Activated naive CD8-positive, alpha-beta T cell (primary cell): ENCODE results near the gene MED16.
"Not testable (repeated sequence)": the region's sequence is repeated elsewhere in the genome, so short reads cannot be mapped to it uniquely, and the experiment has no call there.

Experiments used
- H3K27ac Mint-ChIP-seq: one replicate; pipeline ENCODE4 v1.8.0; 2021; ENCODE audit warnings: mixed read lengths
- H3K27me3 Mint-ChIP-seq: one replicate; pipeline ENCODE4 v1.8.0; 2021; ENCODE audit warnings: mixed read lengths
- H3K36me3 Mint-ChIP-seq: one replicate; pipeline ENCODE4 v1.8.0; 2021; ENCODE audit warnings: mixed read lengths
- H3K4me1 Mint-ChIP-seq: one replicate; pipeline ENCODE4 v1.8.0; 2021; ENCODE audit warnings: low read depth, mixed read lengths
- H3K4me3 Mint-ChIP-seq: one replicate; pipeline ENCODE4 v1.8.0; 2021; ENCODE audit warnings: mild to moderate bottlenecking, mixed read lengths
- H3K9me3 Mint-ChIP-seq: one replicate; pipeline ENCODE4 v1.8.0; 2021; ENCODE audit warnings: low read depth, mixed read lengths

Gene MED16

DNA sequence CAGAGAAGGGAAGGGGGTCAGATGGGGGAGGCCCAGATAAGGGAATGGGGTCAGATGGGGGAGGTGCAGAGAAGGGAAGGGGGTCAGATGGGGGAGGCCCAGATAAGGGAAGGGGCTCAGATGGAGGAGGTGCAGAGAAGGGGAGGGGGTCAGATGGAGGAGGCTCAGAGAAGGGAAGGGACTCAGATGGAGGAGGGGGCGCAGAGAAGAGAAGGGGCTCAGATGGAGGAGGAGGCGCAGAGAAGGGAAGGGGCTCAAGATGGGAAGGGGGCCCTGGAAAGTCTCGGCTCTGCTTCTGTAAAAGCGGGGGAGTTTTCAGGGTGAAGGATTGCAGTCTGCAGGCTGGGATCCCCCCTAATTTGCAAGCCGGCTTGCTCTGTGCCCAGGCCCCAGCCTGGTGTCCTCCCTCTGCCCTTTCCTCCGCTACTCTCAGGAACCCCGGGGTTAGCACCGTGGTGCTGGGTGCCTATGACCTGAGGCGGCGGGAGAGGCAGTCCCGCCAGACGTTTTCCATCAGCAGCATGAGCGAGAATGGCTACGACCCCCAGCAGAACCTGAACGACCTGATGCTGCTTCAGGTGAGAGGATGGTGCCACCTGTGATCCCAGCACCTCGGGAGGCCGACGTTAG lies 63.7 kb downstream of the MED16 start:
- Mint-ChIP-seq H3K27ac (no peak overlapping the region), H3K4me3 (no peak overlapping the region), H3K9me3 (no peaks in the 10 kb centered on the region), H3K27me3 (no peaks in the 10 kb centered on the region), H3K36me3 (no peaks in the 10 kb centered on the region), H3K4me1 (no peaks in the 10 kb centered on the region)

DNA sequence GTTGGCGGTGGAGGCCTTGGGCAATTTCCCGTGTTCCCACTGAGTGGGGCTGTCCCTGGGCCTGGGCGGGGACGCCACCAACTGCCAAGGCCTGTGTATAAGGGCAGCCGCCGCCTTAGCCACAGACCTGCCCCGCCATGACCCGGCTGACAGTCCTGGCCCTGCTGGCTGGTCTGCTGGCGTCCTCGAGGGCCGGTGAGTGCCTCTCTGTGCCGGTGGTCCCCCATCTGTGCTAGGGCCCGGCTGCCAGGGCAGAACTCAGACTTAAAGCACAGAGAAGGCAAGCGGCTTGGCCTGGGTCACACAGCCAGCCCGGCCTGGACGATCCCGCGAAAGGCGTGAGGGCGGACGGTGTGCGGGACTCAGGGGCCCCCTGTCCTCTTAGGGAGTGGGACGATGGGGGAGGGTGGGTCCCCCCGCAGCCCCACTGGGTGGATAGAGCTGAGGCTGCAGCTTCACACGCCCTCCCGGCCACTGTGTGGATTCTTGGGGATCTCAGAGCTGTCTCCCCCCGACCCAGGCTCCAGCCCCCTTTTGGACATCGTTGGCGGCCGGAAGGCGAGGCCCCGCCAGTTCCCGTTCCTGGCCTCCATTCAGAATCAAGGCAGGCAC lies 65.2 kb downstream of the MED16 start, which contains the start of gene AZU1:
Gene AZU1, plus strand, starts transcription at position 128 of the 612 bp plus-strand sequence. Its CDS starts 10 bp downstream, at position 138.
- no peak within 1 kb of the TSS for H3K4me3 Mint-ChIP-seq
- H3K36me3 Mint-ChIP-seq: no peaks in the 10 kb centered on the region
- no peaks in the 10 kb centered on the region for H3K9me3 Mint-ChIP-seq
- H3K4me1 Mint-ChIP-seq: no peaks in the 10 kb centered on the region
- no peak within 1 kb of the TSS for H3K27ac Mint-ChIP-seq
- H3K27me3 Mint-ChIP-seq: no peaks in the 10 kb centered on the region

DNA sequence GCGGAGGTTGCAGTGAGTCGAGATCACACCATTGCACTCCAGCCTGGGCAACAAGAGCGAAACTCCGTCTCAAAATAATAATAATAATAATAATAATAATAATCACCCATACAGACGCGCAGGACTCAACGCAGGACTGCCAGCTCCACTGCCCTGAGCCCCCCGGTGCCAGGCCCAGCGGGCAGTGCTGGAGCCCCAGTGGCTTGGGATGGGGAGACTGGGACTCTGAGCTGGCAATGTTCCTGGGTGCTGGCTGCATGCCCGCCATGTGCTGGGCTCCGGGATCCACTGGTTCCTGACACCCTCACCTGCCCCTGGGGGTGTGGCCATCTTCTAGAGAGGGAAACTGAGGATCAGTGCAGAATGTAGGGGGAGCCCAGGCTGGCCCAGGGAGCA lies 65.7 kb downstream of the MED16 start:
- H3K4me3 Mint-ChIP-seq: no peak overlapping the region
- H3K9me3 Mint-ChIP-seq: no peaks in the 10 kb centered on the region
- H3K36me3 Mint-ChIP-seq: no peaks in the 10 kb centered on the region
- H3K27me3 Mint-ChIP-seq: no peaks in the 10 kb centered on the region
- no peak overlapping the region for H3K27ac Mint-ChIP-seq
- H3K4me1 Mint-ChIP-seq: no peaks in the 10 kb centered on the region

DNA sequence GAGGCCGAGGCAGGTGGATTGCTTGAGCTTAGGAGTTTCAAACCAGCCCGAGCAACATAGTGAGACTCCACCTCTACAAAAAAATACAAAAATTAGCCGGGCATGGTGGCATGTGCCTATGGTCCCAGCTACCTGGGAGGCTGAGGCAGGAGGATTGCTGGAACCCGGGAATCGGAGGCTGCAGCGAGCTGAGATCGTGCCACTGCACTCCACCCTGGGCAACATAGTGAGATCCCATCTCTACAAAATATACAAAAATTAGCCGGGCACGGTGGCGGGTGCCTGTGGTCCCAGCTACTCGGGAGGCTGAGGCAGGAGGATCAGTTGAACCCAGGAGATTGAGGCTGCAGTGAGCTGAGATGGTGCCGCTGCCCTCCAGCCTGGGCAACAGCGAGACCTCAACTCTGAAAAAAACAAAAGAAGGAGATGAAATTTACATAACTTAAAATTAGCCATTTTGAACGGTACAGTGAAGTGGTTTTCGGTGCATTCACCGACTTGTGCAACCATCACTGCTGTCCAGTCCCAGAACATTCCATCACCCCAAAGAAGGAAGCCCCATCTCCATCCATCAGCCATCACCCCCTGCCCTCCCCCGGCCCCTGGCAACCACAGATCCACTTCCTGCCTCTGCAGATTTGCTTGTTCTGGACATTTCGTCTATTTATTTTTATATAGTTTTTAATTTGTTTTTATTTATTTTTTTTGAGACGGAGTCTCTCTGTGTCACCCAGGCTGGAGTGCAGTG lies 66.9 kb downstream of the MED16 start:
- Mint-ChIP-seq H3K27me3 (no peaks in the 10 kb centered on the region), H3K9me3 (no peaks in the 10 kb centered on the region), H3K4me1 (no peaks in the 10 kb centered on the region), H3K4me3 (no peak overlapping the region), H3K27ac (no peak overlapping the region), H3K36me3 (no peaks in the 10 kb centered on the region)

DNA sequence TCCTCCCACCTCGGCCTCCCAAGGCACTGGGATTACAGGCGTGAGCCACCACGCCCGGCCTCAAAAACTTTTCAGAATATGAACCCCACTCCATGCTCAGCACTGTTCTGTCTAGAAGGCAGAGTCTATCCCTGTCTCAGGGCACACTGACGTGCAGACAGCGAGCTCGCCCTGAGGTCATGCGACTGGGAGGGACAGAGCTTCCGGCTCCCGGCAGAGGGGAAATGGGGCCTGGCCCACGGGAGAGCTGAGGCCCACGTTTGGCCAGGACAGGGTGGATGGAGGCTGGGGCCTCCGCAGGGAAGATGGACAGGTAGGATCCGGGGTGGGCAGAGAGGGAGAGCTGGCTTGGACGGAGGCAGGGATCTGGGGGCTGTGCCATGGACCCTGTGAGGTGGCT lies 68.1 kb downstream of the MED16 start:
- Mint-ChIP-seq H3K4me1 (no peaks in the 10 kb centered on the region), H3K36me3 (no peaks in the 10 kb centered on the region), H3K4me3 (no peak overlapping the region), H3K27me3 (no peaks in the 10 kb centered on the region), H3K9me3 (no peaks in the 10 kb centered on the region), H3K27ac (no peak overlapping the region)

DNA sequence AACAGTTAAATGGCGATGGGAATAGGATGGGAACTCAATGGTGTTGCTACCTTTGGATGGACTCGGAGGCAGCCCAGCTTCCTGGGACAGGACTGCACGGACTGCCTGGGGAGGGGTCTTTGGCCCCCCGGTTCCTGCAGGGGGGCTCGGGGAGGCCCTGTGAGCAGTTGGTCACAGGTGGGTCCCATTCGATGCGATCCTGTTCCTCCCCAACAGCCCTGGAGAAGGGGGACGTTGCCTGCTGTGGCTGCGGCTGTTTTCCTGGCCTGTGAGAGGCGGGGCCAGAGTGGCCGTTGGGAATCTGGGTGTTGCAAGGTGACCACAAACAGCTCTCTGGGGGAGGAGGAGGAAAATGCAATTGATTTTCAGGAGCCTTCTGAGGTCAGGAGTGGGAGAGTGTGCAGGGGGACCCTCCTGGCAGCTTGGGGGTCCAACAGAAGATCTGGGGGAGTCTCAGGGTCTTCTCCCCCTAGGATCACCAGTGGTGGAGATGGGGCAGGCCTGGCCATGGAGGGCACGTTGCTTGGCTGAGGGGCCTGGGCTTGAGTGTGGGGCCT lies 69.3 kb downstream of the MED16 start:
- Mint-ChIP-seq H3K4me1 (no peaks in the 10 kb centered on the region), H3K9me3 (no peaks in the 10 kb centered on the region), H3K36me3 (no peaks in the 10 kb centered on the region), H3K27ac (no peak overlapping the region), H3K4me3 (no peak overlapping the region), H3K27me3 (no peaks in the 10 kb centered on the region)

DNA sequence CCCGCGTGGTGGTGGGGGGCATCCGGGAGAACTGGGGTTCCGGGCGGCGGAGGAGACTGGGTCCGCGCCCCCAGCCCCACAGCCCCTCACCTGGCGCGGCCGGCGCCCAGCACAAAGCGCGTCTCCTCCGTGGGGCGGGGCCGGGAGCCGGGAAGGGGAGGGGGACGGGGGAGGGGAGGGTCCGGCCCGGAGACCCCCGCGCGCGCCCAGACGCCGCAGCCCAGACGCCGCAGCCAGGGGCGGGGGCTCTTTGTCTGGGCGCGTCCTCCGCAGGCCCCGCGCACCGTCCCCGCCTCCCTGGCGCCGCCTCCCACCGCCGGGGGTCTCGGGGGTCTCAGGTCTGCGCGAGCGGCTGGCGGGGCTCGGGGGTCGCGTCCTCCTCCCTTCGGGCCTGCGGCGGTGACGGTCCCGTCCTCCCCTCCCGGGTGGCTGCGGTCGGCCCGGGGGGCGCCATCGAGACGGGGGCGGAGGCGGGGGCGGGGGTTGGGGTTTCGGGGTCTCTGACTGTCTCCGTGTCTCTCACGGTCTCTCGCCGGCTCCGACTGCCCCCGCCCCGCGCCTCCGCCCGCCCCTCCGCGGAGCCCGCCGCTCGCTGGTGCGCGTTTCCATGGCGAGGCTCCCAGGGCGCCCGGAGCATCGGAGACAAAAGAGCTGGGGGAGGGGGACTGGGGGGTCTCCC lies 71.0 kb downstream of the MED16 start, which contains the start of gene PLPPR3:
Gene PLPPR3, minus strand, starts transcription at position 131 of the 679 bp plus-strand sequence. CDS start 396 bp downstream, outside the sequence.
- no peaks in the 10 kb centered on the region for H3K36me3 Mint-ChIP-seq
- H3K27me3 Mint-ChIP-seq: no peaks in the 10 kb centered on the region
- H3K9me3 Mint-ChIP-seq: no peaks in the 10 kb centered on the region
- H3K4me1 Mint-ChIP-seq: no peaks in the 10 kb centered on the region
- H3K27ac Mint-ChIP-seq: no peak within 1 kb of the TSS
- peak within 1 kb of the TSS; percentile 58 for H3K4me3 Mint-ChIP-seq

DNA sequence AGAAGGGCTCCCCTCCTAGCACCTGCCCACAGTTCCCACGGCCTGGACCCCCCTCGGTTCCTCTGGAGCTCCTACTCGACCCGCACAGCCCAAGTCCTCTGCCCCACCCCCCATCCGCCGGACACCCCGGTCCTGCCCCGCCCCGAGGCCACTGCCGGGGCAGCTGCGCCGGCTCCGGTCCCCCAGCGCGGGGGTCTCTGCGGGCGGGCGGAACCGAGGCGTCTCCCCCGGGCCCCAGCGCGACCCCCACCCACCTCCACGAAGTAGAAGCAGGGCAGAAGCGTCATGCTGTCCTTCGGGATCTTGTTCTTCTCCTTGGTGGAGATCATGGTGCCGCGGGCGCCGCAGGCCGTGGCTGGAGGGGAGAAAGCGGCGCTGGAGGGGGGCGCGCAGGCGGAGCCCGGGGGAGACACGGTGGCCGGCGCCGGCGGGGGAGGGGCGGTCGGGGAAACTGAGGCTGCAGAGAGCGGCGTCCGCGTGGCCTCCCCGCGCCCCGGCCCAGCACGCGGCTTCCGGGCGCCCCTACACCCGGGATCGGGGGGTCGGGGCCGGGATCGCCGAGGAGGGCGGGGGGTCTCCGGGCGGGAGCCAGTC lies 71.7 kb downstream of the MED16 start:
- Mint-ChIP-seq H3K9me3 (no peaks in the 10 kb centered on the region), H3K27me3 (no peaks in the 10 kb centered on the region), H3K27ac (no peak overlapping the region), H3K4me1 (no peaks in the 10 kb centered on the region), H3K36me3 (peaks cover 4% of the 10 kb centered on the region), H3K4me3 (peak overlapping the region; percentile 38)

DNA sequence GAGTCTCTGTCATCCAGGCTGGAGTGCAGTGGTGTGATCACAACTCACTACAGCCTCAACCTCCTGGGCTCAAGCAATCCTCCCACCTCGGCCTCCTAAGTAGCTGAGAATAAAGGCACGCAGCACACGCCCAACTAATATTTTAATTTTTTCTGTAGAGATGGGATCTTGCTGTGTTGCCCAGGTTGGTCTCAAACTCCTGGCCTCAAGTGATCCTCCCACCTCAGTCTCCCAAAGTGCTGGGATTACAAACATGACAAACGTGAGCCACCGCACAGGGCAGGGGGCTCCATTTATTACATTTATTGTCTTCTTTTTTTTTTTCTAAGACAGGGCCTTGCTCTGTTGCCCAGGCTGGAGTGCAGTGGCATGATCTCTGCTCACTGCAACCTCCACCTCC lies 72.8 kb downstream of the MED16 start:
- not testable (repeated sequence) for H3K36me3 Mint-ChIP-seq, H3K27ac Mint-ChIP-seq, H3K27me3 Mint-ChIP-seq, H3K9me3 Mint-ChIP-seq, H3K4me1 Mint-ChIP-seq, H3K4me3 Mint-ChIP-seq
